Measurements from ENCODE around the gene PSMD9. TPM values are rescaled to one million over a fixed set of nuclear protein-coding genes. Genes with fewer than 3 reads are reported as not detected.

The PSMD9 gene
- total RNA-seq, 6 donors from 2014 or later, result 28.1 to 59.1 (median 43.6) TPM

GRCh38 chr12:121961195-121961879, 72.7 kb downstream of the PSMD9 start:
- no peaks in the 10 kb centered on the region for H3K36me3 ChIP-seq
- H3K4me1 ChIP-seq, result peaks cover 0 to 3% (median 0%) of the 10 kb centered on the region in 4 donors
- no peaks in the 10 kb centered on the region for H3K27me3 ChIP-seq
- DNase-seq (no peak), ATAC-seq (ENCODE audit: low FRiP score in 2 of 2) (no peak)
- H3K27ac ChIP-seq, result no peak overlapping the region
- no peak for TF ChIP-seq EP300 (IDR thresholded peaks at IDR 0.05)
- TF ChIP-seq, protein P1, sequence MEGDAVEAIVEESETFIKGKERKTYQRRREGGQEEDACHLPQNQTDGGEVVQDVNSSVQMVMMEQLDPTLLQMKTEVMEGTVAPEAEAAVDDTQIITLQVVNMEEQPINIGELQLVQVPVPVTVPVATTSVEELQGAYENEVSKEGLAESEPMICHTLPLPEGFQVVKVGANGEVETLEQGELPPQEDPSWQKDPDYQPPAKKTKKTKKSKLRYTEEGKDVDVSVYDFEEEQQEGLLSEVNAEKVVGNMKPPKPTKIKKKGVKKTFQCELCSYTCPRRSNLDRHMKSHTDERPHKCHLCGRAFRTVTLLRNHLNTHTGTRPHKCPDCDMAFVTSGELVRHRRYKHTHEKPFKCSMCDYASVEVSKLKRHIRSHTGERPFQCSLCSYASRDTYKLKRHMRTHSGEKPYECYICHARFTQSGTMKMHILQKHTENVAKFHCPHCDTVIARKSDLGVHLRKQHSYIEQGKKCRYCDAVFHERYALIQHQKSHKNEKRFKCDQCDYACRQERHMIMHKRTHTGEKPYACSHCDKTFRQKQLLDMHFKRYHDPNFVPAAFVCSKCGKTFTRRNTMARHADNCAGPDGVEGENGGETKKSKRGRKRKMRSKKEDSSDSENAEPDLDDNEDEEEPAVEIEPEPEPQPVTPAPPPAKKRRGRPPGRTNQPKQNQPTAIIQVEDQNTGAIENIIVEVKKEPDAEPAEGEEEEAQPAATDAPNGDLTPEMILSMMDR (IDR thresholded peaks at IDR 0.05), result no peak
- TF ChIP-seq POLR2A (IDR thresholded peaks at IDR 0.05), result no peak
- no peak for TF ChIP-seq POLR2AphosphoS5 (IDR thresholded peaks at IDR 0.05)
- H3K4me3 ChIP-seq, result no peak overlapping the region
- 91 to 98% methylated on average over 3 to 5 of the region's 5 CpGs for WGBS, 2 donors
- no peaks in the 10 kb centered on the region for H3K9me3 ChIP-seq

- Histone ChIP-seq H3K4me3 (no peak overlapping the region), H3K27me3 (no peaks in the 10 kb centered on the region), H3K27ac (no peak overlapping the region), H3K9me3 (no peaks in the 10 kb centered on the region), H3K36me3 (no peaks in the 10 kb centered on the region), H3K4me1 (peaks cover 0 to 3% (median 0%) of the 10 kb centered on the region in 4 donors)
- ATAC-seq (ENCODE audit: low FRiP score in 2 of 2) (no peak), DNase-seq (peak in 1 of 2 donors; percentile 50)
- WGBS, 2 donors, result 90 to 91% methylated on average over 12 to 15 of the region's 15 CpGs
- no peak for TF ChIP-seq EP300 (IDR thresholded peaks at IDR 0.05)
- TF ChIP-seq POLR2AphosphoS5 (IDR thresholded peaks at IDR 0.05), result no peak
- no peak for TF ChIP-seq POLR2A (IDR thresholded peaks at IDR 0.05)
- TF ChIP-seq, protein P1 (IDR thresholded peaks at IDR 0.05), result no peak
These were observed 74.9 kb downstream of the PSMD9 start for GRCh38 chr12:121963341-121964018.

GRCh38 chr12:121964813-121965643, 76.4 kb downstream of the PSMD9 start:
- DNase-seq, result no peak
- 51 to 68% methylated on average over 9 of the region's 9 CpGs for WGBS, 2 donors
- no peak for ATAC-seq (ENCODE audit: low FRiP score in 2 of 2)
- Histone ChIP-seq H3K9me3 (no peaks in the 10 kb centered on the region), H3K36me3 (no peaks in the 10 kb centered on the region), H3K27me3 (no peaks in the 10 kb centered on the region), H3K4me1 (peaks cover 0 to 3% (median 0%) of the 10 kb centered on the region in 4 donors), H3K4me3 (no peak overlapping the region), H3K27ac (no peak overlapping the region)
- TF ChIP-seq EP300 (IDR thresholded peaks at IDR 0.05) (no peak), POLR2A (IDR thresholded peaks at IDR 0.05) (no peak), POLR2AphosphoS5 (IDR thresholded peaks at IDR 0.05) (no peak)
- TF ChIP-seq, protein P1 (IDR thresholded peaks at IDR 0.05), result no peak

DNA sequence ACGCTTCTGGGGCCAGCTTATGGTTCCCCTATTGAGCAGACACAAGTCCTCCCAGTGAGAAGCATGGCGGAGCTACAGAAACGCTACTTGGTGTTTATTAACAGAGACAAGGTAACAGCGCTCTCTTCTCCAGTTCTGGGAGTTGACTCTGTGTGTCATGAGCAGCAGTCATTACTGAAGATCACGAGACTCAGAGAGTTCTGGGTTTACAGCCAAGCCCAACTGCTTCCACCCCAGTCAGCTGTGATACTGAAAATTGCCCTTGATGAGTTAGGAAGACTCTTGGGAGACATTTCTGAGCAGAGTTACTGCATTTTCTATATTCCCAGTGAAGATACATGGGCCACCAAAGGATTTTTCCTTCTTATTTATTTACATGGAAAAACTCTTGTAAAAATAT, 78.4 kb downstream of the PSMD9 start:
- H3K27ac ChIP-seq, result no peak overlapping the region

More for the DNA sequence above, 78.4 kb downstream of the PSMD9 start:
- TF ChIP-seq, protein P1 (IDR thresholded peaks at IDR 0.05), result no peak
- WGBS, 2 donors, result 94 to 95% methylated on average over 4 to 5 of the region's 5 CpGs
- Histone ChIP-seq H3K36me3 (no peaks in the 10 kb centered on the region), H3K4me3 (no peak overlapping the region), H3K27me3 (no peaks in the 10 kb centered on the region), H3K9me3 (no peaks in the 10 kb centered on the region), H3K4me1 (peaks cover 0 to 3% (median 0%) of the 10 kb centered on the region in 4 donors)
- DNase-seq (no peak), ATAC-seq (ENCODE audit: low FRiP score in 2 of 2) (no peak)

Small RNAs within 50 kb of the gene (small RNA-seq; reads per million reads assigned to genes)
- gene AC069503.3, result 0 reads per million in 4 donors
- 0 reads per million in 4 donors for gene RF00017
- gene RNU7-170P, result 0 reads per million in 4 donors

Other genes starting within 250 kb of the PSMD9 start
- 1 to 10 TPM in 5 of 6 donors, under 1 TPM in 1; 0.69 to 5.6 (median 1.2) TPM for gene MORN3, start 219.1 kb upstream of the PSMD9 start, total RNA-seq
- gene TMEM120B, start 176.0 kb upstream of the PSMD9 start, total RNA-seq, result 10 to 100 TPM in 5 of 6 donors, 1 to 10 TPM in 1; 8.9 to 23.0 (median 14.2) TPM
- gene RHOF, start 95.1 kb upstream of the PSMD9 start, total RNA-seq, result 100 to 1,000 TPM in 2 of 6 donors, 10 to 100 TPM in 4; 33.5 to 145 (median 45.5) TPM
- gene SETD1B, start 84.8 kb upstream of the PSMD9 start, total RNA-seq, result 10 to 100 TPM in 5 of 6 donors, 1 to 10 TPM in 1; 9.3 to 47.1 (median 20.4) TPM
- 1 to 10 TPM in 5 of 6 donors, not detected in 1; 1.1 to 7.3 (median 1.7) TPM for gene HPD, start 29.9 kb upstream of the PSMD9 start, total RNA-seq
- 10 to 100 TPM in 4 of 6 donors, 1 to 10 TPM in 2; 3.1 to 65.1 (median 12.7) TPM for gene CFAP251, start 29.8 kb downstream of the PSMD9 start, total RNA-seq
- 10 to 100 TPM in 4 of 6 donors, 1 to 10 TPM in 2; 4.9 to 14.6 (median 12.7) TPM for gene BCL7A, start 133.1 kb downstream of the PSMD9 start, total RNA-seq
- gene MLXIP, start 190.0 kb downstream of the PSMD9 start, total RNA-seq, result 100 to 1,000 TPM in 1 of 6 donors, 10 to 100 TPM in 5; 30.4 to 167 (median 55.0) TPM

Measured in upper lobe of left lung (tissue), 6 donors.